Measurements from ENCODE around the gene TTF1. TPM values are rescaled to one million over a fixed set of nuclear protein-coding genes. Genes with fewer than 3 reads are reported as not detected.

Gene TTF1
- total RNA-seq, 1 donor from 2014 or later: 11.3 TPM

DNA sequence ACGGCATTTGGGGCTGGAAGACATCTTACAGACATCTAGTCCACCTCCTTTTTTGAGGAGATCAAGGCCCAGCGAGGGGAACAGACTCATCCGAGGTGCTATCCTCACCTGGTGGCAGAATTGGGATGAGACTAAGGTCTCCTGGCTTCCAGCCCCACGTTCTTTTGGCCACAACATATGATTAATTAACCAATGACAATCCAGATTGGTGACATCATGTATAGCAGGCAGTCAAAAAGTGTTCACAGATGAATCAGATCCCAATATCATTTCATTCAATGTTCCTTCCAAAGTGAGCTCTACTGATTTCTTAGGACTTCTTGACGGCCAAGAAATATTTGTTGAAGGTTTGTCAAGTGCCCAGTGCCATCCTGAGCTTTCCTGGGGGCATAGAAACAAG lies 7.3 kb upstream of the TTF1 start:
- H3K27me3 Mint-ChIP-seq (ENCODE audit: unreplicated experiment): peaks cover 63% of the 10 kb centered on the region
- DNase-seq (ENCODE audit: extremely low spot score, unreplicated experiment): no peak
- H3K27ac Mint-ChIP-seq (ENCODE audit: unreplicated experiment): no peak overlapping the region
- TF ChIP-seq, protein P1, sequence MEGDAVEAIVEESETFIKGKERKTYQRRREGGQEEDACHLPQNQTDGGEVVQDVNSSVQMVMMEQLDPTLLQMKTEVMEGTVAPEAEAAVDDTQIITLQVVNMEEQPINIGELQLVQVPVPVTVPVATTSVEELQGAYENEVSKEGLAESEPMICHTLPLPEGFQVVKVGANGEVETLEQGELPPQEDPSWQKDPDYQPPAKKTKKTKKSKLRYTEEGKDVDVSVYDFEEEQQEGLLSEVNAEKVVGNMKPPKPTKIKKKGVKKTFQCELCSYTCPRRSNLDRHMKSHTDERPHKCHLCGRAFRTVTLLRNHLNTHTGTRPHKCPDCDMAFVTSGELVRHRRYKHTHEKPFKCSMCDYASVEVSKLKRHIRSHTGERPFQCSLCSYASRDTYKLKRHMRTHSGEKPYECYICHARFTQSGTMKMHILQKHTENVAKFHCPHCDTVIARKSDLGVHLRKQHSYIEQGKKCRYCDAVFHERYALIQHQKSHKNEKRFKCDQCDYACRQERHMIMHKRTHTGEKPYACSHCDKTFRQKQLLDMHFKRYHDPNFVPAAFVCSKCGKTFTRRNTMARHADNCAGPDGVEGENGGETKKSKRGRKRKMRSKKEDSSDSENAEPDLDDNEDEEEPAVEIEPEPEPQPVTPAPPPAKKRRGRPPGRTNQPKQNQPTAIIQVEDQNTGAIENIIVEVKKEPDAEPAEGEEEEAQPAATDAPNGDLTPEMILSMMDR (IDR thresholded peaks at IDR 0.05): no peak
- no peaks in the 10 kb centered on the region for H3K36me3 Mint-ChIP-seq (ENCODE audit: unreplicated experiment)
- H3K9me3 Mint-ChIP-seq (ENCODE audit: unreplicated experiment): no peaks in the 10 kb centered on the region
- H3K4me1 Mint-ChIP-seq (ENCODE audit: unreplicated experiment): peaks cover 8% of the 10 kb centered on the region
- H3K4me3 Mint-ChIP-seq (ENCODE audit: unreplicated experiment): no peak overlapping the region

DNA sequence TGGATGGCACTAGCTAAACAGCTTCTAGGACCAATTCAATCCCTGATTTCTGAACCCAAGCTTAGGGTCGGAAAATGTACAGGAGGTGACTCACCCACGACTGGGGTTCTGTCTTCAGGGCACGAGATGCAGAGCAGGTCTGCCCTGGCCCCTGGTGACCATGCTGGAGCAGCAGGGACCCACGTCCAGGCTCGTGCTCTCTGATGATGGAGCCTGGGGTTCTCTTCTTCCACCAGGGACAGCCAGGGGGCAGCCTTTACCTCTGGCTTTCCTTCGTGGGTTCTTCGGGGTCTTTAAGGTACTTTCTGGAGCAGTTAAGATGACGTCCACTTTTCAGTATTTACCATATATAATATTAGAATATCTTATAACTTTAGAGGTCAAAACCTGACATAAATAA lies 5.4 kb upstream of the TTF1 start:
- H3K4me3 Mint-ChIP-seq (ENCODE audit: unreplicated experiment): no peak overlapping the region
- DNase-seq (ENCODE audit: extremely low spot score, unreplicated experiment): no peak

GRCh38 chr9:132411091-132411508 lies 4.5 kb upstream of the TTF1 start:
- Mint-ChIP-seq H3K27ac (ENCODE audit: unreplicated experiment) (no peak overlapping the region), H3K27me3 (ENCODE audit: unreplicated experiment) (peaks cover 44% of the 10 kb centered on the region), H3K36me3 (ENCODE audit: unreplicated experiment) (no peaks in the 10 kb centered on the region), H3K4me3 (ENCODE audit: unreplicated experiment) (peak overlapping the region; percentile 53), H3K4me1 (ENCODE audit: unreplicated experiment) (peaks cover 17% of the 10 kb centered on the region), H3K9me3 (ENCODE audit: unreplicated experiment) (no peaks in the 10 kb centered on the region)
- TF ChIP-seq, protein P1 (IDR thresholded peaks at IDR 0.05): peak; percentile 55
- no peak for DNase-seq (ENCODE audit: extremely low spot score, unreplicated experiment)

More for the DNA sequence above, 5.4 kb upstream of the TTF1 start:
- no peak overlapping the region for H3K27ac Mint-ChIP-seq (ENCODE audit: unreplicated experiment)
- H3K4me1 Mint-ChIP-seq (ENCODE audit: unreplicated experiment): peaks cover 11% of the 10 kb centered on the region
- TF ChIP-seq, protein P1 (IDR thresholded peaks at IDR 0.05): peak; percentile 50
- H3K27me3 Mint-ChIP-seq (ENCODE audit: unreplicated experiment): peaks cover 46% of the 10 kb centered on the region
- no peaks in the 10 kb centered on the region for H3K9me3 Mint-ChIP-seq (ENCODE audit: unreplicated experiment)
- H3K36me3 Mint-ChIP-seq (ENCODE audit: unreplicated experiment): no peaks in the 10 kb centered on the region

DNA sequence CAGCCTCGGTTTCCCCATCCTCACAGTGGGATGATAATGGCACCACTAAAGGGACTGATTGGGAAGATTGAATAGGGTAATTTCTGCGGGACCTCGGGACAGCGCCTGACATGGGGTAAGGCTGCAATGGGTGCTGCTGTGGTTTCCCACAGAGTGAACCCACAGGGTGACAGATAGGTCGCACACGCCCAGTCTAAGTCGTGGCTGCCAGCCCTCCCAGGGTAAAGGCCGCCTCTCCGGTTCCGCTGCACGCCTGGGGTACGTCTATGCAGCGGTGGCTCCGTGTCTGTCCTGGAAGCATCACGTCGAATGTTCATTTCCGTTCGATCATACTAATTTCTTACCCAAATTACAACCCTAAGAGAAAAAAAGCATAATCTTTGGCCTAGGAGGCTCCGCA lies 4.0 kb upstream of the TTF1 start:
- H3K27me3 Mint-ChIP-seq (ENCODE audit: unreplicated experiment): peaks cover 43% of the 10 kb centered on the region

DNA sequence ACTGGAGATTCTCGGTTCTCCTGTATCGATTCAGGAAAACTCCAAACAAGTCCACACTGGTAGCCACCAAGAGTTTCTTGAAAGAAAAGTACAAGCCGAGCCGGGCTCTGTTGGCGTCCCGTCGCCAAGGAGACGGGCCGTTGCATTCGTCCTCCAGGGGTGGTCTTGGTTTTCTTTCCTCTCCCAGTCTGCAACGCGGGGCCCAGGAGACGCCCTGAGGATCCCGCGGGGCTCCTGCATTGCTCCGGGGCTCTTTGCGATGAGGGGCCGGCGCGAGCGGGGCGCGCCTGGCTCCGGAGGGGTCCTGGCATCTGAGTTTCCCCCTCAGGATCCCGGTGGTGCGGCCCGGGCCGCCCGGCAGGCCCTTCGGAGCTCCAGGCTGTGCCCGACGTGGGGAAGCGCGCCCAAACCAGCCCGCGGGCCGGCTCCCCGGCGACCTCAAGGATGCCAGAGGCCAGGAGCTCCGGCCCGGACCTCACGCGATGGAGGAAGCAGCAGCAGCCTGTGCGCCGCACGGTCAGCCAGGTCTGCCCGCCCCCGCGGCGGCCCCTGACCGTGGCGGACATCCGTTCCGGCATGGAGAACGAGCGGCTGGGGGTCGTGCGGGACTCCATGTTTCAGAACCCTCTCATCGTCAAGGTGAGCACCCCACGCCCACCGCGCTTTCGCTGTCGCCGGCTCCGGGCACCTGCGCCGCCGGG lies 3.3 kb upstream of the TTF1 start, which contains the start of gene CFAP77:
TSS of gene CFAP77 (plus strand) at position 384 of the 701 bp plus-strand sequence. CDS start at position 445, 61 bp downstream.
- Mint-ChIP-seq H3K4me1 (ENCODE audit: unreplicated experiment) (peaks cover 25% of the 10 kb centered on the region), H3K27me3 (ENCODE audit: unreplicated experiment) (peaks cover 37% of the 10 kb centered on the region), H3K27ac (ENCODE audit: unreplicated experiment) (no peak within 1 kb of the TSS), H3K9me3 (ENCODE audit: unreplicated experiment) (no peaks in the 10 kb centered on the region), H3K4me3 (ENCODE audit: unreplicated experiment) (peak within 1 kb of the TSS; percentile 69), H3K36me3 (ENCODE audit: unreplicated experiment) (no peaks in the 10 kb centered on the region)
- DNase-seq (ENCODE audit: extremely low spot score, unreplicated experiment): peak; percentile 86
- TF ChIP-seq, protein P1 (IDR thresholded peaks at IDR 0.05): no peak

More for the DNA sequence above, 4.0 kb upstream of the TTF1 start:
- H3K4me3 Mint-ChIP-seq (ENCODE audit: unreplicated experiment): peak overlapping the region; percentile 53
- H3K36me3 Mint-ChIP-seq (ENCODE audit: unreplicated experiment): no peaks in the 10 kb centered on the region
- no peak overlapping the region for H3K27ac Mint-ChIP-seq (ENCODE audit: unreplicated experiment)
- no peak for DNase-seq (ENCODE audit: extremely low spot score, unreplicated experiment)
- peaks cover 22% of the 10 kb centered on the region for H3K4me1 Mint-ChIP-seq (ENCODE audit: unreplicated experiment)
- no peaks in the 10 kb centered on the region for H3K9me3 Mint-ChIP-seq (ENCODE audit: unreplicated experiment)
- TF ChIP-seq, protein P1 (IDR thresholded peaks at IDR 0.05): no peak
